Right lobe of liver (tissue), 4 donors: ENCODE results near the gene MINK1.

ENCODE experiments used
- POLR2A ChIP-seq: fragments of 450-650 bp; IDR thresholded peaks from one replicate; pipeline ENCODE4 v1.6.1; 2017; ENCODE audit warnings: antibody characterized with exemption, mild to moderate bottlenecking
- TF ChIP-seq, protein P1 (sequence below), 4 donors: fragments of 200-600 bp in 3 of 4; fragments of 450-650 bp in 1 of 4; IDR thresholded peaks; one replicate each; pipeline versions ENCODE4 v1.5.1 to v1.8.0; 2016 to 2022; ENCODE audit warnings: antibody characterized with exemption in 4 of 4, mild to moderate bottlenecking in 2 of 4
- donor health status: DM: no; HTN: no; CAD: no.
- donor health status: DM: no; HTN: no; CAD: no.
- donor health status: DM: no; HTN: yes; CAD: no.

DNA sequence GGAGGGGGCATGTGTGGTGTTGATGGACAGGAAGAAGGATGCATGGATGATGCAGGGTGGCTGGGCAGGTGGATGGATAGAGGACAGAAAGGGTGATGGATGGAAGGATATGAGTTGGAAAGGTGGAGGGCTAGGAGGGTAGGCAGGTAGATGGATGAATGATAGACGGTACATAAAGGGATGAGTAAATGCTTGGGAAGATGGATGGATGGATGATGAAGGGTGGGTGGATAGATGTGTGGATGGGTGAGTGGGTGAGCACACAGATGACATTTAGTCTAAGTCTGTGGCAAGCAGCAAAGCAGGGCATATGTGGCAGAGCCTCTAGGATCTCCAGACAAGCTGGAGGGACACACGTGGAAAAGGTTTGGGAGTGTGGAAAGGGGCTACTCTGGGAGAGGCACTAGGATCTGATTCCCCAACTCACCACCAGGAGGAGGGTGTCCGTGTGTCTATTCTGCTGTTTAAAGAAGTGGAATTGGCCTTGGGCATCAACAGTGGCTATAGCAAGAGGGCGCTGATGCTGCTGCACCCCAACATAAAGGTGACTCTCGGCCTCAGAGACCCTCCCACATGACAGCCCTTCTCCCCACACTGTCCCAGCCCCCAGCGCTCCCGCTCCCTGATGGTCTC is 18.0 kb upstream of the MINK1 start:
- TF ChIP-seq, protein P1, sequence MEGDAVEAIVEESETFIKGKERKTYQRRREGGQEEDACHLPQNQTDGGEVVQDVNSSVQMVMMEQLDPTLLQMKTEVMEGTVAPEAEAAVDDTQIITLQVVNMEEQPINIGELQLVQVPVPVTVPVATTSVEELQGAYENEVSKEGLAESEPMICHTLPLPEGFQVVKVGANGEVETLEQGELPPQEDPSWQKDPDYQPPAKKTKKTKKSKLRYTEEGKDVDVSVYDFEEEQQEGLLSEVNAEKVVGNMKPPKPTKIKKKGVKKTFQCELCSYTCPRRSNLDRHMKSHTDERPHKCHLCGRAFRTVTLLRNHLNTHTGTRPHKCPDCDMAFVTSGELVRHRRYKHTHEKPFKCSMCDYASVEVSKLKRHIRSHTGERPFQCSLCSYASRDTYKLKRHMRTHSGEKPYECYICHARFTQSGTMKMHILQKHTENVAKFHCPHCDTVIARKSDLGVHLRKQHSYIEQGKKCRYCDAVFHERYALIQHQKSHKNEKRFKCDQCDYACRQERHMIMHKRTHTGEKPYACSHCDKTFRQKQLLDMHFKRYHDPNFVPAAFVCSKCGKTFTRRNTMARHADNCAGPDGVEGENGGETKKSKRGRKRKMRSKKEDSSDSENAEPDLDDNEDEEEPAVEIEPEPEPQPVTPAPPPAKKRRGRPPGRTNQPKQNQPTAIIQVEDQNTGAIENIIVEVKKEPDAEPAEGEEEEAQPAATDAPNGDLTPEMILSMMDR (IDR thresholded peaks at IDR 0.05) = no peak
- TF ChIP-seq POLR2A = no peak
